Raji (cell line): ENCODE data around the gene COL12A1.

Experiments used
- POLR2A ChIP-seq: IDR thresholded peaks from 2 replicates; pipeline ENCODE4 v1.6.1; 2011; ENCODE audit warnings: low read depth, low read length, control low read depth; ENCODE audit not compliant: insufficient read depth

COL12A1 gene

DNA sequence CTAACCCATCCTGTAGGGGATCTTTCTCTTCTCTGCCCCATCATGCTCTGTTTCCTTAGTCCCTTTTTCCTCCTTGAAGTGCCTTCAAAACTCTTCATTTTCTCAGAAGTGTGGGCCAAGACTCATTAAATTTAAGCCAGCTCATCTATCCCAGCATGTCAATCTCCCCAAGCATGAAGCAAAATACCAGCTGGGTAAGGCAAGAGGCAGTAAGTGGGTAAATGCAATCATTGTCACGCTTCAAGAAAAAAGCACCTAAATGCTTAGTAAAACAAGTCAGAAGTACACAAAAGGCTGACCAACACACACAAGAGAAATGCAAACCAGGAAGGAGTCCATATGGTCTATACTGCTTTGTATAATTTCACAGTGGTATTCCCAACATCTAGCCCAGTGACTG is 61.5 kb downstream of the COL12A1 start:
- no peak for TF ChIP-seq POLR2A

DNA sequence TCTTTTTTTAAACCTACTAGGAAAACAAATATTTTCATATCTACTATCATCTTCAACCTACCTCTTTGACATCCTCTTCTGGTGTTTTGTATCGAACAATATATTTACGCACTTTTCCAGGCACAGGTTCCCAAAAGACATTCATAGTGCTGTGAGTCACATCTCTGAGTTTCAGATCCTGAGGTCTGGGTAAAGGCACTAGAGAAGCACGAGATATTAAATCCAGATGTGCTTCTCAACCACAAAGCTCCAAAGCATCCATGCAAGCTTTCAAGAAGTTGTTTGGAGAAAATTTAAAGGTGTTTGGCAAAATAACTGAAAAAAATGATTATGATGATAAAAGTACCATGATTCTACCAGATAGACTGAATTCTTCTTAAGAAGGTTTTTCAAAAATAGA is 62.7 kb downstream of the COL12A1 start:
- no peak for TF ChIP-seq POLR2A

DNA sequence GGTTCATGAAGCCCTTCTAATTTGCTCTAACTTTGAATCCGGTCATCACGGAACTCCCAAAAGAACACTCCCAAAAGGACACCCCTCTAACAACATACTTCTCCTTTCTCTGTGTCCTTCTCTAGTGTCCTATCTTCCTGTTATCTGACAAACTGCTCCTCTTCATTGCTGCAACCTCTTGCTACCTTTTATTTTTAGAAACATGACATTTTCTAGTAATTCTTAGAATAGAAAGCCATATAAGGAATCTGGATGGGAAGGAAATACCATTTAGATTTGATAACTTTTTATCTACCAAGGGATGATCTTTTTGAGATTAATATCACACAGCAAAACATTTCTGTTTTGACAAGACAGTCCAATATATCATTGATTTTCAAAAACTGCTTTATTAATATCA is 63.1 kb downstream of the COL12A1 start:
- TF ChIP-seq POLR2A, result no peak

DNA sequence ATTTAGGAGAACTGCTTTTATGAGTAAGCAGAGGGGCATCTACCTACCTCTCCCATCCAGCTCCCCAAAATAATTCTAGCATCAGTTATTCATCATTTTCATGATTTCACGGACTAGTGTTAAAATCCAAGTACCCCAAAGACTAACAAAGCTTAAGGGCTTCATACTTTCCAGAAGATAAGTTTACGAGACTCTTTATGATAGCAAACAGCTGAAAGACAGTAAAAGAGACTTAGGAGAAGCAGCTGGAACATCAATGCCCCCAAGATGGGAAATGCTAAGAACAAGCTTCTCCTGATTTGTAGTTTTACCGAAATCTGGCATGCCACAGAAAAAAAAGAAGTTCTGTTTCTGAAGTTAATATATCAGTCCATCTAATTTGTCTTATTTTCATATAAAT is 70.0 kb downstream of the COL12A1 start:
- TF ChIP-seq POLR2A, result no peak

DNA sequence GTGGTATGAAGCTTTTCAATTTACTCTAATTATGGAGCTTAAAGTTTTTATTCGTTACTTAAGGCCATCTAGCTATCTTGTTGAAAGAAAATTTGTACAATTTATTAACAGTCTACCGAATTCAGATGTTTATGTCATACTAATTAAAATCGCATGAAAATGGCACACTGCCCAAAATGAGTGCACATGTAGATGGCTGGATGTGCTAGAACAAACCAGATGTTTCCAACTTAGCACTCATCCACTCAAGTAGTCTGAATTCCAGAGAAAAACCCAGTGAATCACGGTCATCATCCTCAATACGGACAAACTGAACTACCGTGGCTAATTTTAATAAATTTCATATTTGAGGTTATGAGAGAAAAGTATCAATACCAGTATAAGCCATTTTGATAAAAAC is 70.4 kb downstream of the COL12A1 start:
- TF ChIP-seq POLR2A, result no peak

DNA sequence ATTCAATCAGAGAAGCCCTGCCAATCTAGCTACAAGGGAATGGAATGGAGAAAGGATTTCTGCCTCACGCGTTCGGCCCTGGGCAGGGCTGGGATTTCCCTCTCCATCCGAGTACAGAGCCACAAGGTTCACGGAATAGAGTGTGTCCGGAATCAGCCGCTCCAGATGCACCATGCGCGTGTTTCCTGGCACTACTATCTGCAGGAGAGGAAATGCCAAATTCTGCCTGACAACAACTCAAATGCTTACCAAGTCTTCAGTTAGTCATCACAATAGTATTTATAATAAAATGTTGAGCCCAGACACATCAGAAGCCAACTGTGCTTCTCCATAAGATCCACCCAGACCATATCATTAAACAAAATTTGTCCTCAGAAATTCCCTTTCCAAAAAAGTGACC is 75.1 kb downstream of the COL12A1 start:
- TF ChIP-seq POLR2A, result no peak

DNA sequence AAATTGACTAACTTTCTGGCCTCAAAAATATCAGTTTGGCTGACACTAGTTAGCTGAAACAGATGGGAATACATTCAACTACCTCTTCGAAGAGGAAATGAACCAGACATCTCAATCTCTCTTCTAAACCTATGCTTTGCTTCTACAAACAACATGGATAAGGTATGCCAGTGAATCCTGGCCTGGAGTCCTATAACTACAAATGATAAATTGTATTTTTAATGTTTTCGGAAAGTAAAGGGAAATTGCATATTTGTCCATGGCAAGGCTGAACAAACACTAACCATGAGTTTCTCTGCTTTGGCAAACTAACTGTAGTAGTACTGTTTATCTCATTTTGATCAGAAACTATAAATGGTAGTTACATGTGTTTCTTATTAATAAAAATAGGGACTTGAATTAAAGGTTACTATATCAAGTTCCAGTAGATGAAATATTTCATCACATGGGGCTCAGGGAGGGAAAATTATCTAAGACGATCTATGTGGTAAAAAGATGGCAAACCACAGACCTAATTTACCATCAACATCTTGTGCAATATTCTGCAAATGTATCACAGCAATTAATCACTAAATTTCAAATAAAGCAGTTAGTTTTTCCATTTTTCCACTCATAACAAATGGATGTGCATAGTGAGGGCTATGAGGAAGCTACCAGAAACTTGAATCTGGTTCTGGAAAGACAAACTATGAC is 76.8 kb downstream of the COL12A1 start:
- TF ChIP-seq POLR2A, result no peak

DNA sequence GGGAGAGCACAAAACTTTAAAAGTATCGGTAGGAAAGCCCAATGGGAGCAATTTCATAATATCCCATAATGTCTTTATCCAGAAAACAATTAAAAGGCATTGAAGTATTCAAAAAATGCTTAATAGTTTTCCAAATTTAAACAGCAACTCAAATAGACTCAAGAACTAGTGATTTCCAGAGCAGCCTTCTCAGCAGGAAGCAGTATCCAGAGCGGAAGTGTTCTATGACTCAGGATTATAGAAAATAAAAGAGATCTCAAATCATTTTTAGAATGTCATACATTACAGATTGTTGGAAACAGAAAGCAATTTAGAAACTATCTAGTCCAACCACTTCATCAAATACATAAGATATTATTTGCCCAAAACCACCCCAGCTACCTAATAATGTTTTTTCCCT is 79.3 kb downstream of the COL12A1 start:
- no peak for TF ChIP-seq POLR2A

DNA sequence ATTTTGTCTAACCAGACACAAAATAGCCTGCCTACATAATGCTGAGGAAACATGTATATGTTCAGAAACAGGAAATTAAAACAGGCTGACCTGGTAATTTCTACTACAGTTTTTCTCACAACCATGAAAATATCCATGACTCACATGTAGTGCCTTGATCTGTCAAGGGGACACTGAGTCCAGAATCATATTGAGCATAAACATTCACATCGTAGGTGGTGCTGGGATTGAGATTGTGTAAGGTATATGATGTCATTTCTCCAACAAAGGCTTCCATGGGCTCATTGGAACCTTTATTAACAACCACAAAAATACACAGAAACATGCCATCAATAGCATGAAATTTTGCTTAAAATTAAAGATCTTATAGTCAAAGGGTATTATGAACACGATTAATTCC is 80.9 kb downstream of the COL12A1 start:
- TF ChIP-seq POLR2A, result no peak

DNA sequence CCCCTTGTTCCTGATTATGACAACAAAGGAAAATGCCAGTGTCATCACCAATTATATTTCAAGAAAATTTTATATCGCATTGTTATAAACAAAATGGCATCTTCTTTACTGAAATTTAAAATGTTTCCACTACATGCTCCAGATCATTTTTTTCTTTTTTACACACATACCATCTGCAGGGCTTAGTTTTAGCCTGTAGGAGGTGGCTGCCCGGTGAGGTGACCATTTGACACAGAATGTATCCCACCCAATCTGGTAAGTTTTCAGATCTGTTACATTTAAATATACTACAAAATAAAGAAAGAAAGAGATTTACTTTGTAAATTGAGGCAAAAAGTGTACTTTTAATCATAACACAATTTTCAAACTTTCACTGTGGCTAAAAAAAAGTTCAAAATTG is 81.8 kb downstream of the COL12A1 start:
- no peak for TF ChIP-seq POLR2A

DNA sequence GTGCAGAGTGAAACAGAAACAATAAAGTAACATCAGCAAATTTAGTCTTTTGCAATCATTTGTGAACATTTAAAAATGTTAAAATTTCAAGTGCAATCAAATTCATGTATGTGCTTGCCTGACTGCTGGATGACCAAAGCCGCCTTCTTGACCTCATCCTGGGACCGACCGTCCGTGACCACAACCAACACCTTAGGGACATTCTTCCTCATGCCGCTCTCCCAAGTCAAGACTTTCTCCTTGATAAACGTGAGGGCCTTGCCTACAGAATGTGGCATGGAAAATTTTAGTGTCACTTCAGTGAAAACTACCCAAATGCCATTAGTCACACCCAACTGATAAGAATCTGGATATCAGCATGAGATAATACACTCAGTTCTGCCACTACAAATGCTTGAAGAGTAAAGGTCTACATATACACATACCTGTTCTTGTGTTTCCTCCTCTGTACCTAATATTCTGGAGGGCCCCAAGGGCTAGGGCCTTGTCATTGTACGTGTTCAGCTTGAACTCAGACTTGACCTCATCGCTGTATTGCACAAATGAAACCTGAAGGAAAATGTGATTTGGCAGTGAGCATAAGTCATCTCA is 86.8 kb downstream of the COL12A1 start:
- no peak for TF ChIP-seq POLR2A

DNA sequence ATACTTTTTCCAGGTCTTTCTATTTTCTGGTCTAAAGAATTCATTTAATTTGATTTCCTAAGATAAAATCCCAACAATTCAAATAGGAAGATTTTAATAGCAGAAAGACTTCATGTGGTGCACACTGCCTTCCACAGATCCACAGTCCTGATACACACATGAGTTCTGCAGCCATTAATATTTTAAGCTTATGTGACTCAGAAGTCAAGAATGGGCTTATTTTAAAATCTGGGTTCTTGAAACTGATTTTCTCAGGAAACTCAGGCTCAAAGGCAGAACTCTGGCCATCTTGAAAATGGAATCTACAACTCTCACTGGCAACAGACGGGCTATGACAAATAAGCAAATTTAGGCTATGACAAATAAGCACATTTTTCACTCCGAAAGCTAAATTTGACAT is 88.2 kb downstream of the COL12A1 start:
- no peak for TF ChIP-seq POLR2A

DNA sequence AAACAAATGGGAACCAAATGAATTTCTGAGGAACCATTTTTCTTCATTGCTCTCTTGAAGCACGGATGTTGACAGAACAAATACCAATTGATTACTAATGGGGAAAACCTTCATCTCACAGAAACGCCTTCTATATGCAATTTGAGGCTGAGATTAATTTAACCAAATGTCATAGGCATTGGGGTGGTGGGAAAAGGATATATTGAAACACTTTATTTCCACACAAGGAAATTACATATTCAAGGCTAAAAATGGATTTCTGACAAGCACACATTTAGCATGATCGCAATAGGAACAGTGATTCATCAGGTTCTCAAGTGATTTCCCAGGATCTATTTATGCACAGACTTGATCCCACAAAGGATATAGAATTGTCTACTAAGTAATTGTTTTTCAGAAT is 88.9 kb downstream of the COL12A1 start:
- no peak for TF ChIP-seq POLR2A

DNA sequence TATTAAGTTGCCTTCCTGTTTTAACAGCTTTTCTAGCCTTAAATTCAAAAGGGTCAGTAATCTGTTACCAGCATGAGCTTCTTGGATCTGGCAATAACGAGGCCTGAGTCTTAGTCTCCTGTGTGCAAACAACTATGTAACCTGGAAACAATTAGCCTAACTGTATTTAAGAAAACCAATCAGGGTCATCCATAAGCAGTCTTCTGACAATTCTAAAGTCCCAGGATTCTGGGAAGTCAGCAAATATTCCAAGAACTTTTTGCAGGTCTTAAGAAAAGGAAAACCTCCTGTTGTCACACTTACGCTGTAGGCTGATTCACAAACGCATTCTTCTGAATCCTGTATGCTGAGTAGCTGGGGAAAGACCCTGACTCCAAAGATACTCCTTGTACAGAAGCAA is 90.4 kb downstream of the COL12A1 start:
- TF ChIP-seq POLR2A, result no peak

DNA sequence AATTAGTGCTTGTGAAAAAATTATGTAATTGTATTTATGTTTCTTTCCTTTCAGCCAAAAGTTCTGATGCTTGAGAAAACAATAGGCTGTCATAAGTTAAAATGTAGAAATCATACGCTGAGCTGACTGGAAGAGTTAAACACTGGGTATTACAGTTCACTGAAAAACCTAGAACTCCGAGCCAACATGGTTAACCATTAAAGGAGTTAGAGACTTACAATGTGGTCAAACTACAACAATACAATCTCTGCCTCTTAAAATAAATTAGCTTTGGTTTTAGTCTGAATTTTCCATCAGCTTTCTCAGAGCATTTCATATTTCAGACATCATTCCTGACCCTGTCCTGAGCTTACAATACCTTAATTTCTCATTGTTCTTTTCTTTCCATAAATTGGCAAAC is 91.0 kb downstream of the COL12A1 start:
- no peak for TF ChIP-seq POLR2A

DNA sequence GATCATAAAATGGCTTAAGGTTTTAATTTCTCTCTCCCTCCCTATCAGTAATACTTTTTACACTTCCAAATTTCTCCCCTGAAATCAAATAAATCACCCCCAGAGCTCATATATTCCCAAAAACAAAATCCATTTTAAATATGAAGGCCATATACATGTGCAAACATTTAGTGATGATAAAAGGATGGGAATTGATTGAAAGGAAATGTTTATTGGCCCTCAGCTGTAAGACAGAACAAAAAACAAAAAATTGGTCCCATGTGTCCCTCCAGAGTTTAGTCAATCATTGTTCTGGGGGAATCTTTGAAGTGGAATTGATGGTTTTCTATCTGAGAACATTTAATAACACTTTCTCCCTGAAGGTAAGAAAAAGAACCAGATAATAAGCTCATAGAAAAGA is 91.7 kb downstream of the COL12A1 start:
- no peak for TF ChIP-seq POLR2A

DNA sequence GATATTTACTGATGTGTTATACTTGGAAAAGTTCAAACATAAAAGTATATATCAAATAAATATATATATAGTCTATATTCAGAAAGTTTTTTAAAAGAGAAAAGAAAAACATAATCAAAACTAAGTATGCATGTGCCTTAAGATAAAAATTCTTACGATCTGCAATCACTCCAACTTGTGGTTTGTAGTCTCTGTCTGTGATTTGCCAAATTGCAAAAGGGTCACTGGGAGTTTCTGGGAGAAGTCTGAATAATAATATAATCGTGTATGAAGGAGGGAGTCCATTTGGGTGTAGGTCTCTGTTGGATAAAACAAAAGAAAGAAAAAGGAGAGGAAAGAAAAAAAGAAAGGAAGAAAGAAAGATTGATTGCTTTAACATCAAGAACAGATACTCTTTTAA is 92.4 kb downstream of the COL12A1 start:
- no peak for TF ChIP-seq POLR2A
